ENCODE results near the gene TAS2R31. TPM values are rescaled to one million over a fixed set of nuclear protein-coding genes. Genes with fewer than 3 reads are reported as not detected.

The TAS2R31 gene
- total RNA-seq, 1 donor from 2014 or later, result 2.2 TPM

Other genes with a start within 250 kb of the TAS2R31 start
- gene TAS2R7, start 228.8 kb downstream of the TAS2R31 start, total RNA-seq, result not detected in 2 replicates
- not detected in 2 replicates for gene TAS2R8, start 224.1 kb downstream of the TAS2R31 start, total RNA-seq
- gene TAS2R9, start 221.2 kb downstream of the TAS2R31 start, total RNA-seq, result not detected in 2 replicates
- 0.27 and 0.29 TPM in 2 replicates for gene TAS2R10, start 205.0 kb downstream of the TAS2R31 start, total RNA-seq
- 1.1 and 2.2 TPM in 2 replicates for gene PRR4, start 181.9 kb downstream of the TAS2R31 start, total RNA-seq
- gene PRH1, start 147.2 kb downstream of the TAS2R31 start, total RNA-seq, result 7.9 and 10.6 TPM in 2 replicates
- 0.34 and 0.43 TPM in 2 replicates for gene TAS2R13, start 121.8 kb downstream of the TAS2R31 start, total RNA-seq
- not detected in 2 replicates for gene PRH2, start 102.2 kb downstream of the TAS2R31 start, total RNA-seq
- 1.7 and 2.0 TPM in 2 replicates for gene TAS2R14, start 92.1 kb downstream of the TAS2R31 start, total RNA-seq
- gene TAS2R50, start 44.5 kb downstream of the TAS2R31 start, total RNA-seq, result 0.60 and 1.2 TPM in 2 replicates
- 0.57 and 0.99 TPM in 2 replicates for gene TAS2R20, start 33.1 kb downstream of the TAS2R31 start, total RNA-seq
- gene TAS2R19, start 8.8 kb downstream of the TAS2R31 start, total RNA-seq, result 2.2 and 3.1 TPM in 2 replicates
- gene TAS2R46, start 30.9 kb upstream of the TAS2R31 start, total RNA-seq, result 0.57 and 0.96 TPM in 2 replicates
- 0.52 and 0.58 TPM in 2 replicates for gene TAS2R43, start 60.9 kb upstream of the TAS2R31 start, total RNA-seq
- gene TAS2R30, start 103.2 kb upstream of the TAS2R31 start, total RNA-seq, result 1.3 and 1.7 TPM in 2 replicates
- gene SMIM10L1, start 139.8 kb upstream of the TAS2R31 start, total RNA-seq, result 16.3 and 16.6 TPM in 2 replicates
- gene TAS2R42, start 155.5 kb upstream of the TAS2R31 start, total RNA-seq, result not detected in 2 replicates
- gene PRB3, start 238.3 kb upstream of the TAS2R31 start, total RNA-seq, result not detected in 2 replicates

Measured in astrocyte (in vitro differentiated cells and primary cell).